Measurements from ENCODE around the gene HEPACAM. TPM values are rescaled to one million over a fixed set of nuclear protein-coding genes. Genes with fewer than 3 reads are reported as not detected.

Gene HEPACAM
- total RNA-seq, 1 donor, result 0.86 TPM

DNA sequence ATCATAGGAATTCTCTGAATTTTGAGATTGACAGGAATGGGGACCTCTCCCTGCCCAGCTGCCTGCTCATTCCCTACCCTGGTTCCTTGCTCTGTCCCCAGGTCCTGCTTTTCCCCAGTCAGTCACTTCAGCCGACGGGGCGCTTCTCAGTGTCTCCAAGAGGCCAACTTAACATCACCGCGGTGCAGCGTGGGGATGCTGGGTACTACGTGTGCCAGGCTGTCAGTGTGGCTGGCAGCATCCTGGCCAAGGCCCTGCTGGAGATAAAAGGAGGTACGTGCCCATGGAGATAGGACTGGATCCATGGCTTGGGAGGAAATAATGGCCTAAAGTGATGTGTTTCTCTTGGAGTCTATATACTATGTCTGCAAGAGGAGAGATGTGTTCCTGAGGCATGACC lies 63.6 kb downstream of the HEPACAM start:
- H3K4me3 ChIP-seq (ENCODE audit: low read depth, low read length), result no peak overlapping the region
- TF ChIP-seq CTCF (IDR thresholded peaks at IDR 0.05; ENCODE audit: insufficient read depth, low read depth, low read length), result no peak
- no peak for DNase-seq (ENCODE audit: low read depth)

- H3K4me3 ChIP-seq (ENCODE audit: low read depth, low read length), result no peak overlapping the region
- DNase-seq (ENCODE audit: low read depth), result no peak
- no peak for TF ChIP-seq CTCF (IDR thresholded peaks at IDR 0.05; ENCODE audit: insufficient read depth, low read depth, low read length)
Observed at GRCh38 chr11:124870430-124870829, 65.4 kb downstream of the HEPACAM start.

DNA sequence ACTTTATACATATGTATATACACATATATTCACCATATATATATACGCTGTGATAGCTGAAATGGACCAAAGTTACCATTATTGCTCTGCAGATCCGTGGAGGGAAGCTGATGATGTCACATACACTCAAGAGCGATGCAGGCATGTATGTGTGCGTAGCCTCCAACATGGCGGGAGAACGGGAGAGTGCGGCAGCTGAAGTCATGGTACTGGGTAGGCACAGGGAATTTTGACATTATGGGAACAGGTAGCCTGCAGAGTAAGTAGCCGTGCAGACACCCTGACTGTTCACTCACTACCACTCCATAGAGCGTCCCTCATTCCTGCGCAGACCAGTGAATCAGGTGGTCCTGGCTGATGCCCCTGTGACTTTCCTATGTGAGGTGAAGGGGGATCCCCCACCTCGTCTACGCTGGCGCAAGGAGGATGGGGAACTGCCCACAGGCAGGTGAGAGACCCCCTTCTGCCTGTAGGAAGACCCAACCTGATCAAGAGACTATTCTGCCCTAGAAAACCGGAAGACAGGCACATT lies 65.9 kb downstream of the HEPACAM start:
- TF ChIP-seq CTCF (IDR thresholded peaks at IDR 0.05; ENCODE audit: insufficient read depth, low read depth, low read length), result no peak
- H3K4me3 ChIP-seq (ENCODE audit: low read depth, low read length), result no peak overlapping the region

GRCh38 chr11:124869331-124869730 lies 66.5 kb downstream of the HEPACAM start:
- DNase-seq (ENCODE audit: low read depth), result no peak
- TF ChIP-seq CTCF (IDR thresholded peaks at IDR 0.05; ENCODE audit: insufficient read depth, low read depth, low read length), result no peak
- no peak overlapping the region for H3K4me3 ChIP-seq (ENCODE audit: low read depth, low read length)

More for the DNA sequence above, 65.9 kb downstream of the HEPACAM start:
- DNase-seq (ENCODE audit: low read depth), result no peak

Other genes starting within 250 kb of the HEPACAM start
- 0.43 and 1.6 TPM in 2 replicates for gene NRGN, start 196.1 kb downstream of the HEPACAM start, total RNA-seq
- under 0.01 TPM in 1 of 2 replicates, not detected in the other for gene VSIG2, start 183.8 kb downstream of the HEPACAM start, total RNA-seq
- gene ESAM, start 173.8 kb downstream of the HEPACAM start, total RNA-seq, result 0.43 and 0.97 TPM in 2 replicates
- 11.2 and 13.5 TPM in 2 replicates for gene MSANTD2, start 135.6 kb downstream of the HEPACAM start, total RNA-seq
- gene ROBO3, start 70.6 kb downstream of the HEPACAM start, total RNA-seq, result 6.5 and 18.7 TPM in 2 replicates
- under 0.01 and 0.86 TPM in 2 replicates for gene ROBO4, start 38.2 kb downstream of the HEPACAM start, total RNA-seq
- not detected in 2 replicates for gene HEPN1, start 16.8 kb downstream of the HEPACAM start, total RNA-seq
- gene CCDC15, start 18.2 kb upstream of the HEPACAM start, total RNA-seq, result 2.6 and 3.5 TPM in 2 replicates
- gene SLC37A2, start 127.3 kb upstream of the HEPACAM start, total RNA-seq, result 0.97 and 1.7 TPM in 2 replicates
- 18.0 and 27.2 TPM in 2 replicates for gene TMEM218, start 175.6 kb upstream of the HEPACAM start, total RNA-seq
- 0.86 and 2.9 TPM in 2 replicates for gene PKNOX2, start 228.7 kb upstream of the HEPACAM start, total RNA-seq

Measured in fibroblast of villous mesenchyme (primary cell).